ENCODE measurements around the gene RPS19.
"Not testable (repeated sequence)": the region's sequence is repeated elsewhere in the genome, so short reads cannot be mapped to it uniquely, and the experiment has no call there.

The RPS19 gene

GRCh38 chr19:41902594-41902993 is 42.5 kb downstream of the RPS19 start:
- no peak for FAIRE-seq

GRCh38 chr19:41903193-41903953 is 43.3 kb downstream of the RPS19 start:
- no peak for FAIRE-seq

DNA sequence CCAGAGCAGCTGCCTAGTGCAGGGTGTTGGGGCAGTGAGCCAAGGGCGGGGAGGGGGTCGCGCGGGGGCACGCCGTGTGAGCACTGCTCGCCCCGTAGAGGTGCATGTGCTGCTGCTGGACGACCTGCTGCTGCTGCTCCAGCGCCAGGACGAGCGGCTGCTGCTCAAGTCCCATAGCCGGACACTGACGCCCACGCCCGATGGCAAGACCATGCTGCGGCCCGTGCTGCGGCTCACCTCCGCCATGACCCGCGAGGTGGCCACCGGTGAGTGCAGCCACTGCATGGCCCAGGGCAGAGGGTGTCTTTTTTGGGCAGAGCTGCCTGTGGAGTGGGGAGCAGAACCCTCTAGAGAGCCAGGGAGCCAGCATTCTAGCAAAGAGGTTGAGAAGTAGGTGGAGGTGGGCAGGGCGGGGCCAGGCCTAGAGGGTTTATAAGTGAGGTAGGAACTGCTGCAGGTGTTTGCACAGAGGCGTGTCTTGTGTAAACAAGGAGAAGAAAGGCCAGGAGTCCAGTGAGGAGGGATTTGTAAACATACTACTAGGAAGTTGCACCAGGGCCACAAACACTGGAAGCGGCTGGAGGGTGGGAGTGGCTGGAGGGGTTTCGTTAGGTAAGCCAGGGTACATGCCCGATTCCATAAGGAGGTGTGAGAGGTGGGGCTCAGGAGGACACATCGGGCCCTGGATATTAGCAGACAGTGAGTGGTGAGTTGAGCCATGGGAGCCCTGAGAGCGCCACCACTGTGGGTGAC is 44.2 kb downstream of the RPS19 start:
- FAIRE-seq = no peak

GRCh38 chr19:41905273-41906002 is 45.4 kb downstream of the RPS19 start:
- no peak for FAIRE-seq

DNA sequence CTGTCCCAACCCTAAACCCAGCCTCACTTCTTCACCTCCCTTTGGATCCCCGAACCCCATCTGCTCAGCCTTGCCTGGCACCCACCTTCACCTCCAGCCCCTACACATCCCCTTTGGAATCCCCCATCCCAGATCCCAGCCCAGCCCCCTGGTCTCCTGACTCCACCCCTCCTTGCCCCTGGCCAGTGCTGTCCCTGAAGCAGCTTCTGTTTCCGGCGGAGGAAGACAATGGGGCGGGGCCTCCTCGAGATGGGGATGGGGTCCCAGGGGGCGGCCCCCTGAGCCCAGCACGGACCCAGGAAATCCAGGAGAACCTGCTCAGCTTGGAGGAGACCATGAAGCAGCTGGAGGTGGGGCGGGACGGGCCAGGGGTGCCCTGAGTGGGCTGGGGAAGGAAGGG is 46.2 kb downstream of the RPS19 start:
- no peak for FAIRE-seq

DNA sequence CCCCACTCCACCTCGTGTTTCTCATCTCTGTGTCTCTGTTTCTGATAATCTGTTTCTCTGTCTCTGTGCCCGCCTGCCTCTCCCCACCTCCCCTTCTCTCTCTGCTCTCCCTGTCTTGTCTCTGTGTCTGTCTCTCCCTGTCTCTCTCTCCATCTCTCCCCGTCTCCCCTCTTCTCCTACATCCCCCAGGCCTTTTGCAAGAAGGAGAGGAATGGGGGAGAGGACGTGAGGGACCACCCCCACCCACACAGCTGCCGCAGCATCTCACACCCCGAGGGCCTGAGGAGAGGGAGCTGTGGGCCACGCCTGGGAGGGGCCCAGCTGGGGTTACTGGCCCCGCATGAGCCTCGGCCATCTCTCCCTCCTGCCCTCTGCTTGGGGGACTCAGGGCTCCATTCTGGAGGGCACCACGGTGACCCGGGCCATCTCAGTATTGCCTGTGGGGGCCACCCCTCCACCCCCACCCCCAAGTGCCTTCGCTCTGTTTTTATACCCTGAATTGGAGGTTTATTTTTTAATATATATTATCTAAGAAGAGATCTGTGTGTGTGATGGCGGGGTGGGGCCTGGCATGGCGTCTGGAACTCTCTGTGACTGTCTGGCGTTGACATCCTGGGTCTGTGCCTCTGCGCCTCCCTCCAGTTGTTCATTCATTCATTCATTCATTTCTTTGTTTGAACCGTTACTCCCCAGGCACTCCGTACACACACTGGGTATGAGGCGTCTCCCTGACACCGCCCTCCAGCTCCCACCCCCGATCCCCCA is 47.0 kb downstream of the RPS19 start:
- FAIRE-seq = no peak

GRCh38 chr19:41907994-41908615 is 48.0 kb downstream of the RPS19 start:
- FAIRE-seq = no peak

- FAIRE-seq = no peak
Measured at GRCh38 chr19:41908724-41909464, 48.8 kb downstream of the RPS19 start.

GRCh38 chr19:41909706-41910105 is 49.7 kb downstream of the RPS19 start:
- no peak for FAIRE-seq

GRCh38 chr19:41910240-41910991 is 50.4 kb downstream of the RPS19 start:
- FAIRE-seq = no peak

- FAIRE-seq = no peak
Measured at GRCh38 chr19:41910992-41911888, 51.2 kb downstream of the RPS19 start.

DNA sequence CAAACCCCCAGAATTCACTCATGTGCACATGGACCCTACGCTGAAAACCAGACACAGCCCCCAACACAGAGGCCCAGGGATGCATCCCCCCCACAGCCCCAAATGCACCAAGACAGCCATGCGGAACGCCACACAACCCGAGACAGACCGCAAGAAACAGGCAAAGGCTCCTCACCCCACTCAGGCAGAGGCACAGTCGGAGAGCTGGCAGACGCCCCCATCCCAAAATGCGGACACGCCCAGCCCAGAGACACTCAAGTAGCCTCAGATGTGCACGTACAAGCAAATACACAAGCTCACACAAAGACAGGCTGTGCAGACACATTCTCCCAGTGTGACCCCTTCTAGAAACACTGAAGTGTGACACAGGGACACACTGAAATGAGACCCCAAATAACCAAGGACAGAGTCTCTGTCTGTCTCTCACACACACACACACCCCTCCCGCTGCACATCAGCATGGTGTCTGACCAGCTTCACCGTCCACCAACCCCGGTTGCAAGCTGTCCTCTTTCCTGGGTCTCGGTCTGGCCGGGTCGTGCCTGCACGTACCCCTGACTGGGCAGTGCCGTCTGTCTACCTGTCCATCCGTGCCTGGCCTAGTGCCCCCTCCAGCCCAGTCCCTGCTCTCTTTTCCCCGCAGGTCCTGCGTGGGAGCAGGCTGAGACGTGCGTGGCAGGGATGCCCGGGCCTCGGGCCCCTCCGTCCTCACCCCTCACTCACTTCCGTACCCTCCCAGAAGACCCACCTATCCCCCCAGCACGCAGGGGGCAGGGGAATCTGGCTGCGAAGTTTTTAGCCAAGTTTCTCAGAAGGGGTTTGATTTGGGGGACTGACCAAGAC is 52.1 kb downstream of the RPS19 start:
- no peak for FAIRE-seq

DNA sequence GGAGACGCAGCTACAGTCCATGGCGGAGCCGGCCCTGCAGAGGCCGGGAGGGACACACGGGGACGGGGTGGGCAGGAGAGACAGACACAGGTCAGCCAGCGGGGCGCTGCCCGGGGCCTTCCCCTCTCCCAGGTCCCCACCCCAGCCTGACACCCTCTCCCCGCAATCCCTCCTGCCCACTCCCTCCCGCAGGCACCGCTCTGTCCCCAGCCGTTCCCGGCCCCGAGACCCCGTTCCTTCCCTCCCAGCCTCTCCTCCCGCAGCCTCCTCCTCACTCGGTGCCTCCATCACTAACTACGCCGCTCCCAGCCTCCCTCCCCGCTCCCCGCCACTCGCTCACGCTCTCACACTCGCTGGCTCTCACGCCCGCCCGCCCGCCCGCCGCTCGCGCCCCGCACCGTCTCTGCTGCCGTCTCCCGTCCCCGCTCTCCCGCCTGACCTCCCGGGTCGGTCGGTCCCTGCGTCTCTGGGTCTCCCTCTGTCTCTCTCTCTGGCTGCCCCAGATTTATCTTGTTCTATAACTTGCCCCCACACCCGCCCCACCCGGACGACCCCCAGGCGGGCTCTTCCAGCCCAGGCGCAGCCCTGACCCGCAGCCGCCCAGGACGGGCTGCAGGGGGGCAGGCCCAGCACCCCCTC is 53.0 kb downstream of the RPS19 start:
- no peak for FAIRE-seq

- FAIRE-seq = no peak
Measured at GRCh38 chr19:41913538-41914423, 53.7 kb downstream of the RPS19 start.

GRCh38 chr19:41914424-41914834 is 54.4 kb downstream of the RPS19 start:
- not testable (repeated sequence) for FAIRE-seq

GRCh38 chr19:41915021-41915775 is 55.1 kb downstream of the RPS19 start:
- FAIRE-seq = no peak

Data from endometrium (tissue), 2 donors.